Spleen (tissue), 7 donors: ENCODE measurements around the gene FBXO46.

Source experiments
- POLR2A ChIP-seq, 3 donors: fragments of 450-650 bp; IDR thresholded peaks; one replicate each; pipeline ENCODE4 v1.5.1; 2017; ENCODE audit warnings: antibody characterized with exemption in 3 of 3, mild to moderate bottlenecking in 1 of 3
- POLR2AphosphoS5 ChIP-seq, 3 donors: sonication (generic); formaldehyde crosslinking; IDR thresholded peaks; one replicate each; pipeline ENCODE4 v1.5.1; 2017; ENCODE audit warnings: antibody characterized with exemption in 3 of 3
- TF ChIP-seq, protein P1 (sequence below), 11 experiments: fragments of 200-600 bp in 7 of 11; fragments of 450-650 bp in 4 of 11; sonication (generic) in 4 of 11; IDR thresholded peaks in 8 of 11; conservative IDR thresholded peaks in 3 of 11; 1 replicate in 7 of 11; 2 replicates in 4 of 11; pipeline versions ENCODE4 v1.4.0 to v1.8.0; 2016 to 2021; ENCODE audit warnings: antibody characterized with exemption in 11 of 11, inconsistent platforms in 4 of 11, mild to moderate bottlenecking in 1 of 11
- donor health status: DM: no; HTN: no; CAD: no; lungs with moderate emphysema.
- donor health status: DM: no; HTN: no; CAD: no.
- donor health status: DM: no; HTN: no; CAD: no.

- TF ChIP-seq, protein P1, sequence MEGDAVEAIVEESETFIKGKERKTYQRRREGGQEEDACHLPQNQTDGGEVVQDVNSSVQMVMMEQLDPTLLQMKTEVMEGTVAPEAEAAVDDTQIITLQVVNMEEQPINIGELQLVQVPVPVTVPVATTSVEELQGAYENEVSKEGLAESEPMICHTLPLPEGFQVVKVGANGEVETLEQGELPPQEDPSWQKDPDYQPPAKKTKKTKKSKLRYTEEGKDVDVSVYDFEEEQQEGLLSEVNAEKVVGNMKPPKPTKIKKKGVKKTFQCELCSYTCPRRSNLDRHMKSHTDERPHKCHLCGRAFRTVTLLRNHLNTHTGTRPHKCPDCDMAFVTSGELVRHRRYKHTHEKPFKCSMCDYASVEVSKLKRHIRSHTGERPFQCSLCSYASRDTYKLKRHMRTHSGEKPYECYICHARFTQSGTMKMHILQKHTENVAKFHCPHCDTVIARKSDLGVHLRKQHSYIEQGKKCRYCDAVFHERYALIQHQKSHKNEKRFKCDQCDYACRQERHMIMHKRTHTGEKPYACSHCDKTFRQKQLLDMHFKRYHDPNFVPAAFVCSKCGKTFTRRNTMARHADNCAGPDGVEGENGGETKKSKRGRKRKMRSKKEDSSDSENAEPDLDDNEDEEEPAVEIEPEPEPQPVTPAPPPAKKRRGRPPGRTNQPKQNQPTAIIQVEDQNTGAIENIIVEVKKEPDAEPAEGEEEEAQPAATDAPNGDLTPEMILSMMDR (IDR thresholded peaks at IDR 0.05 in 8 of 11, conservative IDR thresholded peaks at IDR 0.05 in 3 of 11) = no peak
- TF ChIP-seq POLR2A (IDR thresholded peaks at IDR 0.05) = no peak
- no peak for TF ChIP-seq POLR2AphosphoS5 (IDR thresholded peaks at IDR 0.05)
Measured at GRCh38 chr19:45752639-45753038, 21.9 kb upstream of the FBXO46 start.
